GM12892 (cell line): ENCODE data around the gene SOX5.

Experiments used
- POLR2A ChIP-seq: IDR thresholded peaks from 2 replicates; pipeline ENCODE4 v1.6.1; 2011; ENCODE audit warnings: low read depth, low read length, control low read depth
- POLR2AphosphoS5 ChIP-seq: IDR thresholded peaks from 2 replicates; pipeline ENCODE4 v1.6.1; 2011; ENCODE audit warnings: low read depth, low read length, control low read depth
- TAF1 ChIP-seq: IDR thresholded peaks from 2 replicates; pipeline ENCODE4 v1.6.1; 2011; ENCODE audit warnings: low read depth, mild to moderate bottlenecking, control low read depth, low read length, borderline replicate concordance

DNA sequence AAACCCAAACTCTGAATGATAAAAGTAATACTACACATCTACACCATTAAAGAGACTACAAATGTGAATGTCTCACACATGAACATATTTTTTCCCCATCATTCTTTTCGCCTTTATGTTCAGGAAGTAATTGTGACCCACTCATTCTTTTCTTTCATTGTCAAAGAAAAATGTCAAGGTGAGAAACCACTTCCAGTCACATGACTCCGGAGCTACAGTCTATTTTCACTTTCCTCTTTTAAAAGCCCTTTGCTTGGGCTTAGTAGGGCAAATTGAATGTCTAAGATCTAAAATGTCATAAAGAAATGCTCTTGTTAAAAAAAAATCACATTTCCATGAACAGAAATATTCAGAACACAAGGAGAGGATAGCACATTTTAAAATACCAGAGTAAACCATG, 461.3 kb downstream of the SOX5 start:
- no peak for TF ChIP-seq POLR2A
- no peak for TF ChIP-seq POLR2AphosphoS5
- TF ChIP-seq TAF1 = no peak
